Left lung (tissue), 10 donors: ENCODE measurements around the gene PIP4K2A. TPM values are rescaled to one million over a fixed set of nuclear protein-coding genes. Genes with fewer than 3 reads are reported as not detected.

Source experiments
- ATAC-seq: fragments of 200-7000 bp; cut with Tn5 transposase; one replicate; pipeline ENCODE4 v1.9.1; 2020; ENCODE audit warnings: moderate library complexity
- DNase-seq, 4 donors: peaks; one replicate each; pipeline ENCODE4 v3.0.0-alpha.2; 2013 to 2020
- H3K27ac ChIP-seq, 2 donors: fragments of 200-600 bp; sonication (generic) in 1 of 2; one replicate each; pipeline versions ENCODE4 v1.5.0 to v1.8.0; 2020 to 2021
- H3K27me3 ChIP-seq, 2 donors: fragments of 200-600 bp; sonication (generic) in 1 of 2; one replicate each; pipeline versions ENCODE4 v1.5.0 to v1.8.0; 2020 to 2021
- H3K36me3 ChIP-seq, 2 donors: fragments of 200-600 bp; sonication (generic) in 1 of 2; one replicate each; pipeline versions ENCODE4 v1.5.0 to v1.8.0; 2020 to 2021
- H3K4me1 ChIP-seq, 2 donors: fragments of 200-600 bp; one replicate each; pipeline ENCODE4 v1.8.0; 2021
- H3K4me3 ChIP-seq, 2 donors: fragments of 200-600 bp; sonication (generic) in 1 of 2; one replicate each; pipeline versions ENCODE4 v1.5.0 to v1.8.0; 2020 to 2021; ENCODE audit warnings: mild to moderate bottlenecking in 1 of 2
- H3K9me3 ChIP-seq, 2 donors: fragments of 200-600 bp; sonication (generic) in 1 of 2; one replicate each; pipeline versions ENCODE4 v1.5.0 to v1.8.0; 2020 to 2021
- CTCF ChIP-seq, 2 donors: fragments of 200-600 bp; sonication (generic) in 1 of 2; IDR thresholded peaks; one replicate each; pipeline versions ENCODE4 v1.5.0 to v1.8.0; 2021; ENCODE audit warnings: antibody characterized with exemption in 2 of 2
- intact Hi-C, 2 donors: fragments of 100-400 bp; cut with DNase I; formaldehyde crosslinking; loops; one replicate each; pipeline versions ENCODE4 v1.11.2 to v1.14.2; 2022
- polyA plus RNA-seq, 6 donors: library from polyadenylated mRNA; unstranded; fragments of 120-200 nt; gene quantifications; one replicate each; pipeline ENCODE4 v1.2.1, GENCODE V29; 2013; ENCODE audit not compliant: insufficient read length in 6 of 6
- total RNA-seq, 2 donors: library from RNA; stranded (reverse); fragmentation: NEBNext Ultra II Directional; extraction: Animal tissue kit (Norgen Biotek cat#: 25700); gene quantifications; one replicate each; pipeline ENCODE4 v1.2.1, GENCODE V29; 2021
- donor health status: DM: no; HTN: yes; CAD: no.
- donor health status: DM: no; HTN: no; CAD: no.

PIP4K2A gene
- total and polyA plus RNA-seq, 8 donors = 24.9 to 53.8 (median 29.5) TPM

- Histone ChIP-seq H3K9me3 (no peaks in the 10 kb centered on the region), H3K4me1 (peaks cover 8 to 47% of the 10 kb centered on the region in 2 donors), H3K27me3 (no peaks in the 10 kb centered on the region), H3K27ac (no peak overlapping the region), H3K4me3 (no peak overlapping the region), H3K36me3 (no peaks in the 10 kb centered on the region)
- DNase-seq (no peak), ATAC-seq (no peak)
- TF ChIP-seq CTCF (IDR thresholded peaks at IDR 0.05) = no peak
- intact Hi-C loops = no loop called here
These were observed 70.2 kb downstream of the PIP4K2A start for GRCh38 chr10:22644222-22644621.

- ATAC-seq = no peak
- H3K27ac ChIP-seq = no peak overlapping the region
- intact Hi-C loops = no loop called here
These were observed 70.6 kb downstream of the PIP4K2A start for GRCh38 chr10:22643775-22644174.

GRCh38 chr10:22643116-22643515 is 71.3 kb downstream of the PIP4K2A start:
- Histone ChIP-seq H3K27ac (no peak overlapping the region), H3K27me3 (no peaks in the 10 kb centered on the region), H3K4me3 (no peak overlapping the region), H3K9me3 (no peaks in the 10 kb centered on the region), H3K4me1 (peaks cover 0 to 36% of the 10 kb centered on the region in 2 donors), H3K36me3 (no peaks in the 10 kb centered on the region)
- no peak for TF ChIP-seq CTCF (IDR thresholded peaks at IDR 0.05)
- intact Hi-C loops = no loop called here
- DNase-seq (no peak), ATAC-seq (no peak)

More at GRCh38 chr10:22643775-22644174, 70.6 kb downstream of the PIP4K2A start:
- H3K36me3 ChIP-seq = no peaks in the 10 kb centered on the region
- peaks cover 4 to 43% of the 10 kb centered on the region in 2 donors for H3K4me1 ChIP-seq
- no peak for DNase-seq
- no peak for TF ChIP-seq CTCF (IDR thresholded peaks at IDR 0.05)
- no peaks in the 10 kb centered on the region for H3K27me3 ChIP-seq
- H3K4me3 ChIP-seq = no peak overlapping the region
- no peaks in the 10 kb centered on the region for H3K9me3 ChIP-seq

- no peaks in the 10 kb centered on the region for H3K9me3 ChIP-seq
- peaks cover 0 to 22% of the 10 kb centered on the region in 2 donors for H3K4me1 ChIP-seq
- no peak for TF ChIP-seq CTCF (IDR thresholded peaks at IDR 0.05)
- intact Hi-C loops = no loop called here
- H3K27ac ChIP-seq = no peak overlapping the region
- ATAC-seq (no peak), DNase-seq (no peak)
- no peak overlapping the region for H3K4me3 ChIP-seq
- no peaks in the 10 kb centered on the region for H3K27me3 ChIP-seq
- H3K36me3 ChIP-seq = no peaks in the 10 kb centered on the region
These were observed 72.6 kb downstream of the PIP4K2A start for GRCh38 chr10:22641743-22642142.

GRCh38 chr10:22640359-22640758 is 74.0 kb downstream of the PIP4K2A start:
- H3K36me3 ChIP-seq = no peaks in the 10 kb centered on the region
- intact Hi-C loops = no loop called here
- H3K27me3 ChIP-seq = no peaks in the 10 kb centered on the region
- H3K4me1 ChIP-seq = peaks cover 0 to 22% of the 10 kb centered on the region in 2 donors
- ATAC-seq = no peak
- TF ChIP-seq CTCF (IDR thresholded peaks at IDR 0.05) = no peak
- DNase-seq = no peak
- H3K9me3 ChIP-seq = no peaks in the 10 kb centered on the region
- H3K27ac ChIP-seq = no peak overlapping the region
- no peak overlapping the region for H3K4me3 ChIP-seq
